HG03442 (cell line): ENCODE data around the gene ITGA3.

Experiments
- ATAC-seq: cut with Tn5 transposase; IDR thresholded peaks from one replicate; pipeline ENCODE4 v1.9.1; 2021; ENCODE audit warnings: mild to moderate bottlenecking, moderate library complexity; ENCODE audit not compliant: unreplicated experiment

The ITGA3 gene

GRCh38 chr17:50123649-50124349 is 67.9 kb downstream of the ITGA3 start:
- ATAC-seq = no peak

- ATAC-seq = no peak
Observed at GRCh38 chr17:50125420-50125997, 69.6 kb downstream of the ITGA3 start.

GRCh38 chr17:50127697-50128361 is 71.9 kb downstream of the ITGA3 start:
- no peak for ATAC-seq

- no peak for ATAC-seq
Observed at GRCh38 chr17:50128441-50129352, 72.8 kb downstream of the ITGA3 start.

DNA sequence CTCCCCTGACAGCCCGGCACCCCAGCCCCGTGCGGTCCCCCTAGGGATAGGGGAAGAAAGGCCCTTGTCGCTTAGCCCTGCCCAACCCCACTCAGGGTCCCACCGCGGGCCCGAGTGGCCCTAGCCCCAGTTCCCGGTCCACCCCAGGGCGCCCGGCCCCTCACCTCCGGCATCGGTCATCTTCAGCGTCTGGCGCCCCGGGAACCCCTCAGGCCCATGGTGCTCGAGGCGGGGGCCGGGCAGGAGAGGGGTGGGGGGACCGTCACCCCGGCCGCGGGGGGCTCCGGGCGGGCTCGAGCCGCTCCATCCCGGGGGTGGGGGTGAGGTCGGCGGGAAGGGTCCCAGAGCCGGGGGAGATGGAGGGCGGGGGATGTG is 73.4 kb downstream of the ITGA3 start:
- no peak for ATAC-seq

DNA sequence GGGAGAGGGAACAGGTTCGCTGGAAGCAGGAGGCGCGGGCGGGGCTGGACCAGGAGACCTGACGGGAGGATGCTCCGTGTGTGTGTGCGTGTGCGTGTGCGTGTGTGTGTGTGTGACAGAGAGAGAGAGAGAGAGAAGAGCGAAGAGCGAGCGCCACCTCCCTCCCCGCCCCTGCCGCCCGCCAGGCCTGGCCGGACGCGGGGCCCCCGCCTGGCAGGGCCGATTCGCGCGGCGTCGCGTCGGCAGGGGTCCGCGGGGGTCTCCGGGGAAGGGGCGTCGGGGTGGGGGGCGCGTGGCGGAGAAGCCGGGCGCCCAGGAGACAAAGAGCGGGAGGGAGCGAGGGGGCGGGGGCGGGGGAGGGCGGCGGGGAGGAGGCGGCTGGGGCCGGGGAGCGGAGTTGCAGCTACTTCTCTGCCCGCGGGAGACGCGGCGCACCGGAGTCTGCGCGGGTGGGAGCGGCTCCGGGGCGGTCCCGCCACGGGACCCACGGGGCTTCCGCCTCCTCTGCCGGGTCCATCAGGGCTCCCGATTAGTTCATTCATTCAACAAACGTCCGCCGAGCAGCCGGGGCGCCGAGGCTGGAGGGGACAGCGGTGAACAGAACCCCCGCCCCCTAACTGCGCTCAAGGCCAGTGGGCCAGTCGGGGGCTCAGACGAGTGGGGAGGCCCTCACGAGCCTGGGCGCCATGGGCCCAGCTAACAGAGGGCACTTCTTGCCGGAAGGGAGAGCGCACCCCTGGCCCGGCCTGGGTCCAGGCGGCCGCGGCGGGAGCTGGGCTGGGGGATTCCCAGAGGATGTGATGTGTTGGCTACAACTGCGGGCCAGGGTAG is 74.0 kb downstream of the ITGA3 start, which contains the start of gene SAMD14:
TSS of gene SAMD14 (minus strand) at position 433 of the 831 bp plus-strand sequence. CDS start 5,201 bp downstream, outside the sequence.
- no peak for ATAC-seq

DNA sequence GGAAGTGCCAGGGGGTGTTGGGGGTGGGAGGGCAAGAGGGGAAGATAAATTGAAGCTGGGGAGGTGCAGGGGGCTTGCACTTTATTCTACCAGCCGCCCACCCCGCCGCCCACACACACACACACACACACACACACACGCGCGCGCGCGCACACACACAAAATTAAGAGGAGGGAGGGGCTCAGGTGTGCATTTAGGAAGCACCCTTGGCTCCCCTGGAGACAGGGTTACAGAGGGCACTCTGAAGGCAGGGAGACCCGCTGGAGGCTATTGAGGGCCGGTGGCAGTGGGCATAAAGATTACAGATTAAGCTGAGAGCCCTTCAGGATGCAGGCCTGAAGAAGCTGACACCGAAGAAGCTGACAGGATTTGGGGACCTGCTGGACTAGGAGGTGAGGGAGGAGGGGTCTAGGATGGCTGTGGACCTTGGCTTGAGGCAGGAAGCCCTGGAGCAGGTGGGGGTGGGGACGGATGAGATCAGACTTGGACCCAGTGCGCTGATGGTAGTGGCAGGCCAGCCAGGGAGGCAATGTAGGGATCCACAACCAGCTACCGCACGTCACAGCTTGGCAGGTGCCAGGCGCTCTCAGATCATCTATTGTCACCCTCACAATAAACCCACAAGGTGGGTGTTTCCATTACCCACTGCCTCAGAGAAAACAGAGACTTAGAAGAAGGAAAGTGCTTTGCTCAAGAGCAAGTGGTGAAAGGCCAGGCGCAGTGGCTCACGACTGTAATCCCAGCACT is 74.8 kb downstream of the ITGA3 start:
- ATAC-seq = no peak

- ATAC-seq = no peak
Observed at GRCh38 chr17:50132104-50132794, 76.3 kb downstream of the ITGA3 start.

- ATAC-seq = no peak
Observed at GRCh38 chr17:50133028-50133768, 77.3 kb downstream of the ITGA3 start.

DNA sequence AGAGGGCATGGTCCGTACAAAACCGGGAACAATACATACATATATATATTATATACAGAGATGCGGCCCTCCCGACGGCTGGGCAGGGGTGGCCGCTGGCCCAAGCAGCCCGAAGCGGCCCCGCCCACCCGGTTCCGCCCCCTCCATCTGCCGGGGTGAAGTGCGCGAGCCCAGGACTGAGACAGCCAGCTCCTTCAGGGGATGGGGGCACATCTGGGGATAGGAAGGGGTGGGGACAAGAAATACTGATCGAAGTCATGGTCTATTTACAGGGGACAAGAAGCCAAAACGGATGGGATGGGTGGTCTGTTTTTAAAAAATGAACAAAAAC is 77.8 kb downstream of the ITGA3 start:
- no peak for ATAC-seq

- no peak for ATAC-seq
Observed at GRCh38 chr17:50134206-50135110, 78.5 kb downstream of the ITGA3 start.

DNA sequence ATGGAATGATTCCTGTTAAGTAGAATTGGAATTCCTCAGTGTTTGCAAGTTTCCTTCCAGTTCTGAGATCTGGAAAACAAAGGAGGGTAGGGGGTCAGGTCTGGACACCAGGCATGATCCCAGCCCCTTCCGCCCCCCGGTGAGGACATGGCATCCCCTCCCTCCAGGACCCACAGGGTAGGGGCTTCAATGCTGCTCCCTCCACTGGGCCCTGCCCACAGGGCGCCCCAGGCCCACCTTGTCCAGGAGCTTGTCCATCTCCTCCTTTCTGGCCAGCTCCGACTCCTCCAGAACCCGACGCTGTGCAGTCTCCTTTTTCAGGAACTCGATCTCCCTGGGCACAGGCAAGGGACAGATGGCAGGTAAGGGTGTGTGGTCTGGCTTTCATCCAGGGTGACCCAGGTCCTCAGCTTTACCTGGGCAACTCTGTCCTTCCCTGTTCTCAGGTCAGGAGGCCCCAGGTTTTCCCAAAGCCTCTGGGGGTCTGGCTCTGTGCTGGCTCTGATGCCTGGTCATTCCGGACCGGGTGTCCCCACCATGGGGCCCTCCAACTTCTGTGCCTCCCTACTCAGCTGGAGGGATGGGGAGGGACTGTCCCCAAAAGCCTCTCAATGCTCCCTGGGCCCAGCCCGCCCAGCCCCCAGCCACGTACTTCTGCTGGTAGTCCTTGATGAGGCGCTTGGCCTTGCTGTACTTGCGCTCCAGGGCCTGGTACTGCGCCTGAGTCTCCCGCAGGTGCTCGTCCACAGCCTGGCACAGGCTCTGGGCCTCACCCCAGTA is 79.6 kb downstream of the ITGA3 start:
- no peak for ATAC-seq

- no peak for ATAC-seq
Observed at GRCh38 chr17:50136096-50136687, 80.3 kb downstream of the ITGA3 start.

- no peak for ATAC-seq
Observed at GRCh38 chr17:50137042-50137441, 81.1 kb downstream of the ITGA3 start.

- no peak for ATAC-seq
Observed at GRCh38 chr17:50139185-50139783, 83.4 kb downstream of the ITGA3 start.
